NCI-H526 (cell line): Measurements from ENCODE around the gene NPFFR1.
A peak's percentile ranks its signal among the peaks of the same experiment; 100 is the strongest.
"Not testable (repeated sequence)": the region's sequence is repeated elsewhere in the genome, so short reads cannot be mapped to it uniquely, and the experiment has no call there.

Experiments used
- DNase-seq, 2 experiments: peaks; one replicate each; lab custom pipeline; 2025; lab: John Stamatoyannopoulos, UW

NPFFR1 gene

DNA sequence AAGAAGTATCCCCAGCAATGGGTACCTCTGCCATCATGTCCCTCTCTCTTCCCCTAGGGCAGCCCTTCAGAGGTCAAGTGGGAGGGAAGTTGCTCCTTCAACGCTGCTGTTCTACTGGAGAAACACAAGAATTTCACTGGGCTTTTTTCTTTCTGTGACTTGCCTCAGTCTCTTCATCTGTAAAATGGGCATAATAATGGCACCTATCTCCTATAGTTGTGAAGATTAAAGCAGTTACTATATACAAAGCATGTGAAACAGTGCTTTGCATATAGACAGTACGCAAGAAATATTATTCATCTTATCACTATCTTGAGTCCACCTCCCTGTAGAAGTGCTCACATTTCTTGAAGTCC lies 1.6 kb upstream of the NPFFR1 start:
- no peak for DNase-seq

DNA sequence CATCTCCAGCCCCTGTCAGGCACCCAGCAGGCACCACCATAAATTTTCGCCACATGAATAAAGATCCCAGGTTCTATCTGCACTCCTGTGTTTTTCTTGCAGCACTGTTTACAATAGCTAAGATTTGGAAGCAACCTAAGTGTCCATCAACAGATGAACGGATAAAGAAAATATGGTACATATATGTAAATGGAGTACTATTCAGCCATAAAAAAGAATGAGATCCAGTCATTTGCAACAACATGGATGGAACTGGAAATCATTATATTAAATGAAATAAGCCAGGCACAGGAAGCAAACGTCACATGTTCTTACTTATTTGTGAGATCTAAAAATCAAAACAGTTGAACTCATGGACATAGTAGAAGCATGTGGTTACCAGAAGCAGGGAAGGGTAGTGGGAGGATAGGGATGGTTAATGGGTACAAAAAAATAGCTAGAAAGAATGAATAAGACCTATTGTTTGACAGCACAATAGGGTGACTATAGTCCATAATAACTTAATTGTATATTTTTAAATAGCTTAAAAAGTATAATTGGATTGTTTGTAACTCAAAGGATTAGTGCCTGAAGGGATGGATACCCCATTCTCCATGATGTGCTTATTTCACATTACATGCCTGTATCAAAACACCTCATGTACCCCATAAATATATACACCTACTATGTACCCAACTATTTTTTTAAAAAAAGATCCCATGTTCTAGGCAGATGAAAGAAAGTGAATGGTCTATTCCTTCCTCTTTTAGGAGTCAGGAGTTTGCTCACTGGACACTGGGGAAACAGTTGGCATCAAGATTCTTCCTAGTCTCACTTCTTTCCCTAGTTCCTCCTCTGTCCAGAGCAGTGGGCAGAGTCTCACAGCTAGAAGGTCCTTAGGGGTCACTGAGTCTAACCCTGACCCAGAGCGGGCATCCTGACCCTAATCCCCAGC lies 1.0 kb upstream of the NPFFR1 start:
- DNase-seq = no peak

DNA sequence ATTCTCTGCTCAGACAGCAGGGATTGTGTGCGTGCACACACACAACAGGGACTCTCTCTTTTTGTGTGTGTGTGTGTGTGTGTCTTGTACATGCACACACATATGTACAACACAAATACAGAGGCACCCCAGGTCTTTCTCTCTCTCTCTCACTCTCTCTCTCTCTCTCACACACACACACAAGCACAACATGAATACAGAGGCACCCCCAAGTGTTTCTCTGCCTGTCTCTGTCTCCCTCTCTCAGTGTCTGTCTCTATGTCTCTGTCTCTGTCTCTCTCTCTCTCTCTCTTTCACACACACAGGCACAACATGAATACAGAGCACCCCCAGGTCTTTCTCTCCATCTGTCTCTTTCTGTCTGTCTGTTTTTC lies 746 bp downstream of the NPFFR1 start:
- DNase-seq = no peak

DNA sequence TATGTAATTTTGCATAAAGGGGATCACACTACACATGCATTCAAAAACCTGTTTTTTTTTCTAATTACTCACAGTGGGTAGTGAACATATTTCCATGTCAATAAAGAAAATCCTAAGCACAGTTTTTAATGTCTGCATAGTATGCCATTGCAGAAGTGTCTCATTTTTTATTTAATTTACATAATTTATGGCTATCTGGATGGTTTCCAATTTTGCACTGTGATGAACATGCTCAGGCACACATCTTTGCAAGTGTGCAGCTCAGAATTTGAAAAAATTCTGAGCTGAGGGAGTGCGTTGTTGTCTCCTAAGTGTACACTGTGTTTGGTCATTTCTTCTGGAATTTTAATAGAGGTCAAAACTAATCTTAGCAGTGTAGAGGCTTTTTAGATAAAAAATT lies 2.2 kb downstream of the NPFFR1 start:
- DNase-seq = no peak

DNA sequence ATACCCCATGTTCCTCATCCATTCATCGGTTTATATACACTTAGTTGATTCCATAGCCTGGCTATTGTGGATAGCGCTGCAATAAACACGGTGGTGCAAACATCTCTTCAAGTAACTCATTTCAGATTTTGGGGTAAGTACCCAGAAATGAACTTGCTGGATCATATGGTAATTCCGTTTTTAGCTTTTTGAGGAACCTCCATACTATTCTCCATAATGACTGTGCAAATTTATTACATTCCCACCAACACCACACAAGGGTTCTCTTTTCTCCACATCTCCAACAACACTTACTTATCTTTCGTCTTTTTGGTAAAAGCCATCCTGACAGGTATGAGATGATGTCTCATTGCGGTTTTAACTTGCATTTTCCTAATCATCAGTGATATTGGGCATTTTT lies 3.7 kb downstream of the NPFFR1 start:
- DNase-seq = no peak

DNA sequence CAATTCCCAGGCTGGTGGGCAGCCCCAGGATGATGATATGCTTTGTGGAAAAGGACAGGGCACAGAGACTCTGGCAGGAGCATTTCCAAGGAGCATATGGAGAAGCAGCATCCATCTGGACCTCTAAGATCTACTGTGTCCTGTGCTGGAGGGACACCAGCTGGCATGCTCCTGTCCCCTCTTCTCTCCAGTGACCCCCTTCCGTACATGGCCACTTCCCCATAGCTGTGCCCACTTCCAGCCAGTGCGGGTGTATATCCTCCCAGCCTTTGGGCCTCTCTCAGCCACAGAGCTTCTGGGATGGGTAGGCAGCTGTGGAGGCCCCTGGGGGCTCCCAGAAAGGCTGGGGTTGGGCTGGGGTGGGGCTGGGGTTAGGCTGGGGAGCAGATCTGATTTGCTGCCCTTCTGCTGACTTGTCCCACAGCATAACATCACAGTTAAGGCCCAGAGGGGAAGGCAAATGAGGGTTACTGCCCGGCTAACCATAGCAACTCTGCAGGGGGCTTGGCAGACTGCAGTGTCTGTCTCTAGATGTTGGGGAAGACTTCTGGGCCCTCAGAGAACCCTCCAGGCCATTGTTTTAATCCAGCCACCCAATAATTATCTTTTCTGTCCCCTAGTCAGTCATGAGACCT lies 6.3 kb downstream of the NPFFR1 start:
- DNase-seq = no peak

DNA sequence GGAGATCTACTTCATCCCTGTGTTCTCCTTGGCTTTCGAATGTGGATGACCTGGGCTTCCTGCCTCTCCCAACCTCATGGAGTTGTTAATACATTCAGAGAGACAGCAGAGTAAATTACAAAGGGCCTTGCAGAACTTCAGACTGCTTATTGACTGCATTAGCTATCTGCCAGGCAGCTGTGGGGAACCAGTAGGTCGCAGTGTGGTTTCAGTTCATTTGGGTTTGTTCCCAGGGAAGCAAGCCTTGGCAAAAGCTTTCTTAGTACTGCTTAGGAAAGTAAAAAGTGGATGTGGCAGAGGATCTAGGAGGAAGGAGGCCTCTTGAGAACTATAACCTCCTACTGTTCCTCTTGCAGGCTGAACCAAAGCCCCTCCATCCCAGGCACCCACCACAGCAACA lies 9.2 kb downstream of the NPFFR1 start:
- no peak for DNase-seq

DNA sequence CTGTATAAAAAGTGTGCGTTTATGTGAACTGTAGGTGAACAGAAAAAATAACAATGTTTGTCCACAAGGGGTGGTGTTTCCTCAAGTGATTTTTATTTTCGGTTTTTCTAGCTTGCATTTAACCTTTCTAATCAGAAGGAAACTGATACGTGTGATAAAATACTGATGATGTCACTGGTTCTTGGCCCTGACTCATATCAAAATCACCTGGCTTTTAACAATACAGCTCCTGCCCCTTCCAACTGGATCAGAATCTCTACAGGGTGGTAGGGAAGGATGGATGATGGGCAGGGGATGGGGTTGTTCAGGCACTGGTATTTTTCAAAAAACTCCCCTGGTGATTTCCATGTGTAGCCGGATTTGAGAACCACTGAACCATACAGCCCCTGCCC lies 10.9 kb downstream of the NPFFR1 start:
- peak in 1 of 2 experiments; percentile 4 for DNase-seq

DNA sequence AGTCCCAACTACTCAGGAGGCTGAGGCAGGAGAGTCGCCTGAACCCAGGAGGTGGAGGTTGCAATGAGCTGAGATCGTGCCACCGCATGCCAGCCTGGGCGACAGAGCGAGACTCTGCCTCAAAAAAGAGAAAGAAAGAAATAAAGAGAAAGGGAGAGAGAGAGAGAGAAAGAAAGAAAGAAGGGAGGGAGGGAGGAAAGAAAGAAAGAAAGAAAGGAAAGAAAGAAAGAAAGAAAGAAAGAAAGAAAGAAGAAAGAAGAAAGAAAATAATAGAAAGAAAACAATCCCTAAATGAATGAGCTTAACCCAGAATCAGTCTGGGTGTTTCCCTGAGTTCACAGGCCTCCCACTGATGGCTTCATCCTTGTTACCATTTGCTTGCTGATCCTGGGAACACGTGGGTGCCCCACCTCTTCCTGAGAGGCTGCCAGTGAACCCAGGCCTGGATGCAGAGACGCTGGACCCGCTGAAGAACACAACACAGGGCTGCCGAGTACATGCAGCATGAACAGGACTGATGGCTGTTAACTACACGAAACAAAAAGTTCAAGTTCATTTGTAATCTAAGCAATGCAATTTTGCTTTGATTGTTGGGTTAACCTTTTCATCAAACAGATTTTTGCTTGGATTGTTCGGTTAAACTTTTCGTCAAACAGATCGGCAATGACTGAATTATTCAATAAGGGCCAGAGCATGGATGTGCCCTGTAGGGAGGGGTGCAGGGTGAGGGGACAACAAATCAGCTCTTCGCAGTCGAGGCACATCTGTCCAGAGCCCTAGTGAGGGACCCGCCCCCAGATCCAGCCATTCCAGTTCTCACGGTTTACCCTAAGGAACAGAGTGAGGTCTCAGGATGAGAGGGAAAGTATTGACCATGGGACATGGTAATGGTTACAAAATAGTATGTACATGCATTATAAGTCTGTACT lies 11.5 kb downstream of the NPFFR1 start:
- no peak for DNase-seq

DNA sequence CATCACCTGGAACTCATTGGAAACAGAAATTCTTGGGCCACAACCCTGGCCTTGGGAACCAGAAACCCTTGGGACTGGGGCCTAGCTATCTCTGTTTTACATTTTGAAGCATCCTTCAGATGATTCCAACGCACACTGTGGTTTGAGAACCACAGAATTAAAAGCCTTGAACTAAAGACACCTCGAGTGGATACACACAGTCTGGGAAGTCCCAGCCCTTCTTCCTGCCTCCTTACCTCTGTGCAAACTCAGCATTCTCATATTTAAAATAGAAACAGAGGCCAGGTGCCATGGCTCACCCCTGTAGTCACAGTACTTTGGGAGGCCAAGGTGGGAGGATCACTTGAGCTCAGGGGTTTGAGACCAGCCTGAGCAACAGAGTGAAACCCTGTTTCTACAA lies 12.9 kb downstream of the NPFFR1 start:
- DNase-seq = no peak

DNA sequence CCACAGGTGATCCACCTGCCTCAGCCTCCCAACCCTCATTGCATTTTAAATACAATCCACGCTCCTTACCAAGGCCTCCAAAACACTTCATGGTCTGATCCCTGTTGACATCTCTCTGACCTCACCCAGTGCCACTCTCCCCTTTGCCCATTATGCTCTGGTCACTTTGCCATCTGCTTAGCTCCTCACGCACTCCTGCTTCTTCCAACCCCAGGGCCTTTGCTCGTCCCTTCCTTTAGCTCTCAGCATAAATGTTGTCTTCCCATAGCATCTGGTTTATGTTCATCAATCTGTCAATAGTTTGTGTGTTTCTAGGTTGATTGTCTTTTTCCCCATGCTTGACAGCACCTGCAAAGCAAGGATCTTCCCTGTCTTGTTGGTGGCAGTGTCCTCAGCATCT lies 14.1 kb downstream of the NPFFR1 start:
- no peak for DNase-seq

DNA sequence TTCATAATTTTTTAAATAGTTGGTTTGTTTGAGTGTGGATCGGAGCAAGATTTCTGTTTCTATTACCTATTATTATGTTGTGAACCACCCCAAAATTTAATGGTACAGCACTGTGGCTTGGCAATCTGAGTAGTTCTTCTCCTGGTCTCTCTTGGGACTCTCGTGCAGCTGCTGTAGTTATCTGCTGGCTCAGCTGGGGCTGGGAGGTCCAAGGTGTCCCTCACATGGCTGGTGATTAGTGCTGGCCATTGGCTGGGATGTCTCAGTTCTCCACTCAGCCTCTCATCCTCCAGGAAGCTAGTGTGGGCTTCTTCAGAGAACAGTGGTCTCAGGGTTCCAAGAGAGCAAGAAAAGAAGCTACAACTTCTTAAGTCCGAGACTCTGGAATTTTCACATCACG lies 15.4 kb downstream of the NPFFR1 start:
- no peak for DNase-seq

DNA sequence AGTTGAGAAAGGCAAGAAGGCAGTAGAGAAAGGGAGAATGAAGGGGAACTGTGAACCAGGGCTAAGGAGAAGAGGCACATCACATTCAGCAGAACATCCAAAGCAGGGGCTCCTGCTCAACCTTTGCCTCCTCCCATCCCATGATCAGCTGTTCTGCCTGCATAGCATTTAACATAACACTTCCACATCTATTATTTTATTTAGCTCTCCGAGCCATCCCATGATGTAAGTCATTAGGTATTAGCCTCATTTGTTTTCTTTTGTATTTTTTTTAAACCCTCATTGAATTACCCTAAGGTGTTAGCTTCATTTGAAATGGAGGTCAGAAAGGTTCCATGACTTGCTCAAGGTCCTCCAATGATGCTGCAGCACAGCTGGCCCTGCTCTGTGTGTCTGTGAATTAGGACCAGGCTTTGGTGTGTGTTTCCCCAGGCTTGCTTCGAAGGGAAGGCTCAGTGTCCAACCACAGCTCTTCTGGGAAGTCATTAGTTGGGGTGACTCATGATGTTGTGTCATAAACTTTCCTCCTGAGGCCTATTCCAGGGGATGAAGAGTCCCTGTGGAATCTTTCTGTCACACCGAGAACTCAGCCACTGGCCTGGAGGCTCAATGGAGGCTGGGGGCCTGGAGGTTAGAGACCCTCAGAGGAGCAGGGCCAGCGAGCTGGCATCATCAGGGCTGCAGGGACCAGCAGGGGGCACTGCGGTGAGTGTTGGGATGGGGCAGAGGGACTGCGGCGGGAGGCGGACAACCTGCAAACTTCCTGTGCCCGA lies 16.5 kb downstream of the NPFFR1 start:
- no peak for DNase-seq

DNA sequence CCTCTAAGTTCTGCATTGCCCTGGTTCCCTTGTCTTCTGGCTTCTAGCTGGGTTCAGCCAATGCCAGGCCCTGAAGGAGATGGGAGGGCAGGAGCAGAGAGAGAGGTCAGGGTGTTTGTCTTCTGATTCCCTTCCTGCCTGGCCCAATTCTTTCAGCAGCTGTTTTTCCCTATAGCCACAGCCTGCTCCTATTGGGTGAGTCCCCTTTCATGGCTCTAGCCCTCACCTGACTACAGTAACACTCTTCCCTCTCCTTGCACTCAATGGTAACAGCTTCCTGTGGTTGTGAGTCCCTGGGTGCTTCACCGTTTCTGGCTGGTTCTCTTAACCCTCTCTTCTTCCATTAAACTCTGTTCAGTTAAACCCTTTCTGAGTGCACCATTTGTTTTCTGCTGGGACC lies 17.1 kb downstream of the NPFFR1 start:
- DNase-seq = no peak

DNA sequence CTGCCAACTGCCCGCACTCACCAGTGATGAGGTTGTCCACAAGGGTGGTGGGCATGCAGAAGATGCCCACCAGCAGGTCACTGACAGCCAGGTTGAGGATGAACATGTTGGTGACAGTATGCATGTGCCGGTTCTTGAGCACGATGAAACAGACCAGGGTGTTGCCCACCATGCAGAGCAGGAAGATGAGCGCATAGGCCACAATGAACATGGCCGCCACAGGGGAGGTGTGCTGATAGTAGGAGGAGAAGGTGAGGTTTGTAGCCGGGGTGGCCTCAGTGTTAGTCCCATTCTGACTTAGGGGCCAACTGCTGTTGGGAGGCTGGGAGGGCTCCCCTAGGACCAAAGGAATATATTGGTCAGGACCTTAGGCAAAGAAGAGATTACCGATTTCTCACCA lies 17.7 kb downstream of the NPFFR1 start:
- DNase-seq = no peak

DNA sequence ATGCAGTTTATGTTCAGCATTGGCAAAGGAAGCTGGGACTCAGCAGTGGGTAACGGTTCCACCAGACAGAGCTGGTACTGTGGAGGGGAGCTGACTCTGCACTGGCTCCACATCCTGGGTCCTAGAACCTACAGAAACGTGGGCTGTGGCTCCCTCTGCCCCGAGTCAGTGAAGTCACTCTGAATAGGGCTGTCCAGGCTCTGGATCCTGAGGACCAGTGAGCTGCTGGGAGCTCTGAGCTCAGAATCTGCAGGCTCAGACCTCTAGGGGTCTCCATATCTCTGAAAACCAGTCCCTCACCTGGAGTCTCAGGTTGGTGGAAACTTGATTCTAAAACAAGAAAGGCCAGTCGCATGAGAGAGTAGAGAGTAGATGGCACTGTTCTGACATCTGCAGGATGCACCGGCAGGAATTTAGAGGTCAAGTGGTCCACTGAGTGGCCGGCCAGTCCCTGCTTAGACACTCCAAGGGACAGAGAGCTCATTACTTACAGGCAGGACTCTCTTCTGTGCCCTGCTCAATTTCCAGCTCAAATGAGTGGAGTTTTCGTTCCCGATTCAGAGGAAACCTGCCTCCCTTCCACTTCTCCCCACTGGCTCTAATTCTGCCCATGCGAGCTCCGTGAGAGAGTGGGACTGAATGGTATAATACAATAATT lies 18.6 kb downstream of the NPFFR1 start:
- peak; percentile 6 to 53 for DNase-seq

DNA sequence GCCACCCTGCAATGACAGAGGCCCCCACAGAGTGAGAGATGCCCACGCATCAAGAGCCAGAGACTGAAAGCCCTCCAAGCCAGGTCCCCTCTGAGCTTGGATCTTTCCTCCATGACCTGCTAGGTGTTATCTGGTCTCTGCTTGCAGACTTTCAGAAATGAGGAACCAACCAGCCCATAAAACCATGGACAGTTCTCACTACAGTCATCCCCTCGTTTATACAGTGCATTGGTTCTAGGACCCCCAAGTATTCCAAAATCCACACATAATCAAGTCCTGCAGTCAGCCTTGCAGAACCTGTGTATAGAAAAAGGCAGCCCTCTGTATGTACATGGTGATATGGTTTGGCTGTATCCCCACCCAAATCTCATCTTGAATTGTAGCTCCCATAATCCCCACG lies 23.1 kb downstream of the NPFFR1 start:
- no peak for DNase-seq

DNA sequence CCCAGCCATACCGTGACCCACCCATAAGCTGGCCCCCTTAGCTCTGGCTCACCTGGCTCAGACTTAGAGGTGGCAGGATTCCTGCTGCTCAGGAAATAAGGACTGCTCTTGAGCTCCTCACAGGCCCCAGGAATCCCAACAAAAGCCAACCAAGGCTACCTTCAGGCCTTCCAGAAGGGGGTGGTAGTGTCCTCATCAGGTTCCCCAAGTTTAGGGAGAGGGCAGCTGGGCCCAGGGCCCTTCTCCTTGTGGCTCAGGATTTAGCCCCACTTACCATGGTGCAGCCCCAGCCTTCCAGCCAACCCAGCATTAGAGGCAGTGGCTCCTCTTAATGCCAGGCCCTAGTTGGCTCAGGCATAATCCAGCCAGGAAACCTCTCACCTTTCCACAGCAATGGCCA lies 23.5 kb downstream of the NPFFR1 start:
- DNase-seq = no peak

DNA sequence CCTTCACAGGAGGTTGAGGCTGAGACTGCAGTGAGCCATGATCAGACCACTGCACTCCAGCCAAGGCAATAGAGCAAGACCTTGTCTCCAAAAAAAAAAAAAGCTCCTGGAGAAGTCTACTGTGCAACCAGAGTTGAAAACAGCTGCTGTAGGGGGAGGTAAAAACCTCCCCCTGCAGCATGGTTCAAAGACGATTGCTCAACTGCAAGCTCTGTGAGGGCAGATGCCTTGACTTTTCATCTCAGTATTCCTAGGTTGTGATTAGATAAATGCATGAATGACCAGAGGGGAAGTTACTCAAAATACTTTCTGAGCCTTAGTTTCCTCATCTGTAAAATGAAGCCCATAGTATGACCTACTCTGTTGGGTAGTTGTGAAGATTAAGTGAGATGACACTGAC lies 25.6 kb downstream of the NPFFR1 start:
- DNase-seq = no peak

DNA sequence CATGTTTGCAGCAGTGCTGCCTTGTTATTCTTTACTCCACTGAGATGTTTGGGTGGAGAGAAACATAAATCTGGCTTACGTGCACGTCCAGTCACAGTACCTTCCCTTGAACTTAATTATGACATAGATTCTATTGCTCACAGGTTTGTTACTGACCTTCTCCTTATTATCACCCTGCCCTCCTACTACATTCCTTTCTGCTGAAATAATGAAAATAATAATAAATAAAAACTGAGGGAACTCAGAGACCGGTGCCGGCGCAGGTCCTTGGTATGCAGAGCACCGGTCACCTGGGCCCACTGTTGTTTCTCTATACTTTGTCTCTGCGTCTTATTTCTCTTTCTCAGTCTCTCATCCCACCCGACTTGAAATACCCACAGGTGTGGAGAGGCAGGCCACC lies 26.0 kb downstream of the NPFFR1 start:
- not testable (repeated sequence) for DNase-seq

DNA sequence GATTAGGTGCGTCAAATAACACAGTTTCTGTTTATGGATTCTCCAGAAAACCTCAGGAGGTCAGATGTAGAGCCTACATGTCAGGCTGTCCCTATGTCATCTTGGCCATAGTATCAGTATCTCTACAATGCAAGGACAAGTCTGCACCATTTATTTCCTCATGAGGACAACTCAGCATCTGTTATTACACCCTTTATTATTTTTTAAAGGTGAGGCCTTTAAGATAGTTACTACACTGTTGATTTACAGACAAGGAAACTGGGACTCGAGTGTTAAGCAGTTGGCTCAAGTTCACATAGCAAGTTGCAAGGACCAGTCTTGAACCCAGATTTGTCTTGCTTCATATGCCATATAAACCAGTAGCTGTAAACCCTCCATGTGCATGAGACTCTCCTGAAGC lies 27.3 kb downstream of the NPFFR1 start:
- DNase-seq = no peak
